ENCODE results near the gene IREB2. TPM values are rescaled to one million over a fixed set of nuclear protein-coding genes. Genes with fewer than 3 reads are reported as not detected.

Gene IREB2
- 24.1 and 24.8 TPM in 2 replicates for total RNA-seq

GRCh38 chr15:78437762-78438618, at the start of gene IREB2:
Gene IREB2 (plus strand): TSS chr15:78438216. CDS start chr15:78438338, 122 bp downstream.

GRCh38 chr15:78506971-78507830, 69.2 kb downstream of the IREB2 start, which contains the start of gene HYKK:
Gene HYKK (plus strand): TSS chr15:78507577. CDS start chr15:78513089, 5,512 bp downstream.

GRCh38 chr15:78540141-78540870, 102.3 kb downstream of the IREB2 start, which contains the start of gene PSMA4:
Gene PSMA4 (plus strand): TSS chr15:78540444. CDS start chr15:78541928, 1,484 bp downstream.

Other genes with a start within 250 kb of the IREB2 start
- gene ACSBG1, start 203.7 kb upstream of the IREB2 start, total RNA-seq: not detected in 2 replicates
- gene DNAJA4, start 173.7 kb upstream of the IREB2 start, total RNA-seq: 1.8 and 1.9 TPM in 2 replicates
- 67.8 and 67.9 TPM in 2 replicates for gene SKIC8, start 138.6 kb upstream of the IREB2 start, total RNA-seq
- gene CRABP1, start 97.9 kb upstream of the IREB2 start, total RNA-seq: not detected in 2 replicates
- gene HYKK, start 69.4 kb downstream of the IREB2 start, total RNA-seq: 1.1 TPM in 2 replicates
- gene PSMA4, start 102.2 kb downstream of the IREB2 start, total RNA-seq: 200 and 263 TPM in 2 replicates
- 0.66 and 2.0 TPM in 2 replicates for gene CHRNA5, start 127.3 kb downstream of the IREB2 start, total RNA-seq
- under 0.01 TPM in 1 of 2 replicates, not detected in the other for gene CHRNA3, start 182.8 kb downstream of the IREB2 start, total RNA-seq
- not detected in 2 replicates for gene CHRNB4, start 203.0 kb downstream of the IREB2 start, total RNA-seq

Measured in placental pericyte (primary cell).